IMR-90 (cell line): ENCODE data around the gene UNC13B. TPM values are rescaled to one million over a fixed set of nuclear protein-coding genes. Genes with fewer than 3 reads are reported as not detected.
A peak's percentile ranks its signal among the peaks of the same experiment; 100 is the strongest.

Experiments used
- ATAC-seq: fragments of 200-7000 bp; cut with Tn5 transposase; 2 replicates; pipeline ENCODE4 v1.9.1; 2020; ENCODE audit warnings: low read depth, mild to moderate bottlenecking, moderate library complexity
- BruUV-seq: library from RNA; stranded (reverse); fragments of 400-500 nt; replicated peaks from 2 replicates; lab custom pipeline; 2021; lab: Mats Ljungman, UMichigan
- CTCF ChIA-PET: fragments of 300-600 bp; formaldehyde crosslinking; extraction: SDS; loops from one replicate; lab custom pipeline; 2021; ENCODE audit warnings: antibody characterized with exemption; lab: Yijun Ruan, JAX
- POLR2A ChIA-PET: fragments of 300-600 bp; sonication (Branson Sonifier 250); formaldehyde crosslinking; loops from one replicate; lab custom pipeline; 2022; ENCODE audit warnings: antibody characterized with exemption; ENCODE audit not compliant: unreplicated experiment; lab: Charles Lee
- DNase-seq: peaks from one replicate; pipeline ENCODE4 v3.0.0; 2013
- H2AFZ ChIP-seq: replicated peaks from 2 replicates; pipeline ENCODE3; 2013; ENCODE audit warnings: low read length, mild to moderate bottlenecking; ENCODE audit not compliant: poor library complexity
- H2AK5ac ChIP-seq: 2 replicates; pipeline ENCODE4 v1.6.1; 2013; ENCODE audit warnings: low read depth, low read length, inconsistent platforms
- H2AK9ac ChIP-seq: replicated peaks from 2 replicates; pipeline ENCODE3; 2013; ENCODE audit warnings: mild to moderate bottlenecking, low read depth, low read length, moderate library complexity; ENCODE audit not compliant: poor library complexity
- H2BK120ac ChIP-seq: 2 replicates; pipeline ENCODE4 v1.6.1; 2013; ENCODE audit warnings: low read depth, low read length, inconsistent platforms
- H2BK15ac ChIP-seq: 3 replicates; pipeline ENCODE4 v1.6.1; 2013; ENCODE audit warnings: low read depth, low read length, inconsistent platforms
- H2BK20ac ChIP-seq: 2 replicates; pipeline ENCODE4 v1.6.1; 2013; ENCODE audit warnings: low read depth, mild to moderate bottlenecking, inconsistent platforms, low read length, moderate library complexity
- H2BK5ac ChIP-seq: 2 replicates; pipeline ENCODE4 v1.6.1; 2013; ENCODE audit warnings: mild to moderate bottlenecking, low read depth, low read length, inconsistent platforms; ENCODE audit not compliant: poor library complexity, severe bottlenecking
- H3K14ac ChIP-seq: replicated peaks from 2 replicates; pipeline ENCODE4 v1.6.1; 2013; ENCODE audit warnings: low read depth, low read length, inconsistent platforms
- H3K18ac ChIP-seq: 2 replicates; pipeline ENCODE4 v1.6.1; 2013; ENCODE audit warnings: low read depth, low read length, control low read depth
- H3K23ac ChIP-seq: 2 replicates; pipeline ENCODE4 v1.6.1; 2013; ENCODE audit warnings: low read depth, low read length, inconsistent platforms
- H3K27ac ChIP-seq: 2 replicates; pipeline ENCODE4 v1.5.1; 2013; ENCODE audit warnings: mild to moderate bottlenecking, control low read depth, low read length; ENCODE audit not compliant: insufficient read depth
- H3K27me3 ChIP-seq: 2 replicates; pipeline ENCODE4 v1.6.1; 2013; ENCODE audit warnings: low read length; ENCODE audit not compliant: control insufficient read depth, insufficient read depth
- H3K36me3 ChIP-seq: 2 replicates; pipeline ENCODE4 v1.6.1; 2013; ENCODE audit warnings: low read length, mixed read lengths; ENCODE audit not compliant: control insufficient read depth, insufficient read depth
- H3K4ac ChIP-seq: 2 replicates; pipeline ENCODE4 v1.6.1; 2013; ENCODE audit warnings: low read depth, low read length, inconsistent platforms
- H3K4me1 ChIP-seq: 2 replicates; pipeline ENCODE4 v1.6.1; 2013; ENCODE audit warnings: low read length, mixed read lengths; ENCODE audit not compliant: control insufficient read depth, insufficient read depth
- H3K4me2 ChIP-seq: 2 replicates; pipeline ENCODE4 v1.6.1; 2013; ENCODE audit warnings: low read depth, mild to moderate bottlenecking, control low read depth, low read length, moderate library complexity
- H3K4me3 ChIP-seq: 2 replicates; pipeline ENCODE4 v1.5.1; 2013; ENCODE audit warnings: low read depth, mild to moderate bottlenecking, control low read depth, low read length, moderate library complexity; ENCODE audit not compliant: insufficient read depth
- H3K56ac ChIP-seq: 2 replicates; pipeline ENCODE4 v1.6.1; 2013; ENCODE audit warnings: low read length, inconsistent platforms; ENCODE audit not compliant: insufficient read depth; ENCODE audit errors: extremely low read depth
- H3K79me1 ChIP-seq, 2 experiments: 2 replicates each; pipeline ENCODE4 v1.6.1; 2013; ENCODE audit warnings: low read length in 2 of 2, inconsistent platforms in 1 of 2, low read depth in 1 of 2
- H3K9ac ChIP-seq: 2 replicates; pipeline ENCODE4 v1.6.1; 2013; ENCODE audit warnings: low read depth, low read length, control low read depth
- H3K9me1 ChIP-seq: 2 replicates; pipeline ENCODE4 v1.6.1; 2013; ENCODE audit warnings: low read length, inconsistent platforms; ENCODE audit not compliant: insufficient read depth
- H3K9me3 ChIP-seq: 2 replicates; pipeline ENCODE4 v1.6.1; 2013; ENCODE audit warnings: low read length; ENCODE audit not compliant: control insufficient read depth, insufficient read depth
- H4K20me1 ChIP-seq: 2 replicates; pipeline ENCODE4 v1.6.1; 2013; ENCODE audit warnings: low read length, inconsistent platforms; ENCODE audit not compliant: insufficient read depth
- H4K5ac ChIP-seq: 2 replicates; pipeline ENCODE4 v1.6.1; 2013; ENCODE audit warnings: mild to moderate bottlenecking, low read depth, low read length, control low read depth
- H4K8ac ChIP-seq, 2 experiments: 2 replicates each; pipeline ENCODE4 v1.6.1; 2013; ENCODE audit warnings: low read depth in 2 of 2, low read length in 2 of 2, control low read depth in 1 of 2, inconsistent platforms in 1 of 2
- H4K91ac ChIP-seq: 2 replicates; pipeline ENCODE4 v1.6.1; 2013; ENCODE audit warnings: low read depth, low read length, inconsistent platforms; ENCODE audit not compliant: insufficient read depth
- MAZ ChIP-seq: IDR thresholded peaks from 2 replicates; pipeline ENCODE4 v1.6.1; 2012; ENCODE audit warnings: low read depth, mild to moderate bottlenecking, low read length, improper control_type of control experiment, moderate library complexity, borderline replicate concordance
- RFX5 ChIP-seq: IDR thresholded peaks from 2 replicates; pipeline ENCODE4 v1.8.0; 2012; ENCODE audit warnings: low read depth, mild to moderate bottlenecking, low read length, moderate library complexity
- WGBS, 2 experiments: methylation state at CpG; one replicate each; pipeline versions ENCODE4 v1.1.5 to v1.1.7; 2013; ENCODE audit warnings: missing lambda C conversion rate in 2 of 2; ENCODE audit not compliant: insufficient read length in 1 of 2; ENCODE audit errors: extremely low coverage in 2 of 2; 5-methylcytosine and 5-hydroxymethylcytosine counted together
- dilution Hi-C: fragments of 300-500 bp; cut with HindIII; formaldehyde crosslinking; loops from one replicate; pipeline ENCODE4 v1.14.3; 2018; ENCODE audit warnings: low sequenced_read_pairs; ENCODE audit not compliant: unreplicated experiment
- in situ Hi-C: fragments of 300-500 bp; cut with MboI; formaldehyde crosslinking; loops from 3 replicates; pipeline ENCODE4 v1.14.3; 2019; ENCODE audit warnings: low sequenced_read_pairs, inconsistent platforms, mixed read lengths
- intact Hi-C: fragments of 100-400 bp; cut with micrococcal nuclease; formaldehyde crosslinking; loops from 2 replicates; pipeline ENCODE4 v1.10.0; 2022
- polyA plus RNA-seq, 3 experiments: library from polyadenylated mRNA; depleted of rRNA; stranded (reverse); fragments of >200 nt; gene quantifications; 2 replicates each; pipeline ENCODE4 v1.2.3, GENCODE V29; 2012; ENCODE audit warnings: low replicate concordance in 1 of 3
- total RNA-seq: library from RNA; depleted of rRNA; stranded (reverse); fragments of >200 nt; gene quantifications from 2 replicates; pipeline ENCODE4 v1.2.3, GENCODE V29; 2012

Gene UNC13B
- total and polyA plus RNA-seq, 2 of the 4 experiments (the other 2 are of a cell fraction), result 7.5 to 14.3 TPM

DNA sequence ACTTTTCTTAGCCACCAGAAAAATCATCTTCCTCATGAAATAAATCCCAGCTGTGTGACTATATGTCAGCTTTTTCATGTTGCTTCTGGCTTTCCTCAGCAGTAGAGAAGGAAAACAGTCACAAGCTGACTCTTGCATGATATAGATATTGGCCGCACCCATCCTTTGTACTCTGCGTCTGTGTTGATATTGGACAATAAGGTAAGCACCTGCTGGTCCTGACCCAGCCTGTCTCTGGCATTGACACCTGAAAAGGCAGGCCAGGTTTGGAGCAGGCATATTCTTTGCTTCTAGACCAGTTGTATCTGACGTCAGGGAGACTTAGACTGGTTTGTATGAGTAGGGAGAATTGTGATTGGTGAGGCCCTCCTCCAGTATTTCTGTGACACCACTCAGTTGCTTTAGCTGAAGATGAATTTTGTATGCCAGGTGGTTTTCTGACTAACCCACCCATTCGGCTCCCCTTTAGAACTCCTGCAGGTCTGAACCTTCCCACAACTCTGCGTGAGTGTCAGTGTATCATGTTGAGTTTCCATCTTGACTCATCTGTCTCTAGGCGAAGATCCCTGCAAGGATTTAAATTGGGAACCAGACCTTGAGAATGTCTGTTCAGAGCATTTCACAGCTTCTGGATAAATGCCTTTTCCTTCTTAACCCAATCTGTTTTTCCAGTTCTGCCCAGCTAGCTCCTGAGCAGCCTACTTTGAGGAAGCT lies 176.9 kb downstream of the UNC13B start:
- Histone ChIP-seq H3K79me1 (0 out of 4 replicates have a peak, but pooled peaks cover 0 to 6% of the 10 kb centered on the region in 2 experiments), H3K23ac (no peak overlapping the region), H3K9me1 (peaks cover 14% of the 10 kb centered on the region), H3K4me2 (no peak overlapping the region), H2BK5ac (no peak overlapping the region), H3K4me3 (no peak overlapping the region), H2BK120ac (no peak overlapping the region), H3K9me3 (no peaks in the 10 kb centered on the region), H2AK9ac (no peak overlapping the region), H3K4ac (no peak overlapping the region), H3K56ac (no peak overlapping the region), H4K8ac (no peak overlapping the region), H3K36me3 (no peaks in the 10 kb centered on the region), H4K5ac (no peak overlapping the region), H3K27ac (no peak overlapping the region), H2AK5ac (no peak overlapping the region; the same call in 1 of the 2 replicates), H3K4me1 (peaks cover 20% of the 10 kb centered on the region), H4K91ac (no peak overlapping the region), H2AFZ (no peak overlapping the region), H3K18ac (no peak overlapping the region), H2BK20ac (no peak overlapping the region), H2BK15ac (no peak overlapping the region), H3K9ac (no peak overlapping the region), H3K27me3 (no peaks in the 10 kb centered on the region), H3K14ac (no peak overlapping the region), H4K20me1 (no peaks in the 10 kb centered on the region)
- intact Hi-C loops (no loop called here), in situ Hi-C loops (no loop called here), dilution Hi-C loops (no loop called here)
- CTCF ChIA-PET, result no interaction called here
- DNase-seq (no peak), ATAC-seq (no peak)
- POLR2A ChIA-PET, result no interaction called here
- no TSS peak for BruUV-seq
- 80% methylated on average over 1 of the region's 6 CpGs; no CpG with 5 or more reads in 1 of the 2 experiments for WGBS, 2 experiments
- TF ChIP-seq RFX5 (peak; percentile 85), MAZ (no peak)
